Left ventricle myocardium inferior (tissue), 1 donor: Measurements from ENCODE around the gene DENND1A. TPM values are rescaled to one million over a fixed set of nuclear protein-coding genes. Genes with fewer than 3 reads are reported as not detected.

Experiments
- DNase-seq: peaks from one replicate; pipeline ENCODE4 v3.0.0-alpha.2; 2020
- H3K27ac ChIP-seq: fragments of 200-600 bp; replicated peaks from 2 replicates; pipeline ENCODE4 v1.8.0; 2021
- H3K27me3 ChIP-seq: fragments of 200-600 bp; 2 replicates; pipeline ENCODE4 v1.8.0; 2021; ENCODE audit warnings: low read depth
- H3K36me3 ChIP-seq: fragments of 200-600 bp; 2 replicates; pipeline ENCODE4 v1.8.0; 2021
- H3K4me1 ChIP-seq: fragments of 200-600 bp; 2 replicates; pipeline ENCODE4 v1.8.0; 2021
- H3K4me3 ChIP-seq: fragments of 200-600 bp; 2 replicates; pipeline ENCODE4 v1.8.0; 2021; ENCODE audit warnings: mild to moderate bottlenecking, moderate library complexity
- H3K9me3 ChIP-seq: fragments of 200-600 bp; replicated peaks from 2 replicates; pipeline ENCODE4 v1.8.0; 2021
- CTCF ChIP-seq: fragments of 200-600 bp; IDR thresholded peaks from 2 replicates; pipeline ENCODE4 v1.8.0; 2021; ENCODE audit warnings: antibody characterized with exemption, mild to moderate bottlenecking, borderline replicate concordance
- intact Hi-C: fragments of 100-400 bp; cut with micrococcal nuclease; formaldehyde crosslinking; loops from one replicate; pipeline ENCODE4 v1.11.0; 2022
- total RNA-seq: library from RNA; stranded (reverse); fragmentation: NEBNext Ultra II Directional; extraction: Animal tissue kit (Norgen Biotek cat#: 25700); gene quantifications from one replicate; pipeline ENCODE4 v1.2.1, GENCODE V29; 2021
- donor health status: DM: no; HTN: yes; CAD: no; lungs with severe emphysema.

DENND1A gene
- total RNA-seq, 1 donor from 2014 or later = 12.2 TPM

DNA sequence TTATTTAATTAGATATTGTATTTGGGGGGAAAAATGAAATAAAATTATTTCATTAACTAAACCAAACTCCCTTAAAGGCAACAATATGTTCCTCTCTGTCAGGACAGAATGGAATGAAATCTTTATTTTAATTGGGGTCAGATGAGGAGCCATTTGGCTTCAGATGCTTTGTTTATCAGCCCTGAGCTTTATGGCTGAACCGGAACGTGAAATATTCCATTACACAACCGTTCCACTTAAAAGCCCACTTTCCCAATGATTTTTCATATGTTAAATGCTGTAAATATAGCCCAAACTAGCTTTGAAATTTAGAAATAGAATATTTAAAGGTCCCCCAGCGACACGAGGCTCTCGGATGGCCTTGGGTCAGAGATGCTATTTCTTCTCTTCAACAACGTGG, 424.4 kb downstream of the DENND1A start:
- peaks cover 18% of the 10 kb centered on the region for H3K4me1 ChIP-seq
- no peaks in the 10 kb centered on the region for H3K27me3 ChIP-seq
- DNase-seq = no peak
- TF ChIP-seq CTCF = no peak
- H3K36me3 ChIP-seq = no peaks in the 10 kb centered on the region
- no peak overlapping the region for H3K27ac ChIP-seq
- no peak overlapping the region for H3K4me3 ChIP-seq
- intact Hi-C loops = no loop called here
- H3K9me3 ChIP-seq = no peaks in the 10 kb centered on the region

DNA sequence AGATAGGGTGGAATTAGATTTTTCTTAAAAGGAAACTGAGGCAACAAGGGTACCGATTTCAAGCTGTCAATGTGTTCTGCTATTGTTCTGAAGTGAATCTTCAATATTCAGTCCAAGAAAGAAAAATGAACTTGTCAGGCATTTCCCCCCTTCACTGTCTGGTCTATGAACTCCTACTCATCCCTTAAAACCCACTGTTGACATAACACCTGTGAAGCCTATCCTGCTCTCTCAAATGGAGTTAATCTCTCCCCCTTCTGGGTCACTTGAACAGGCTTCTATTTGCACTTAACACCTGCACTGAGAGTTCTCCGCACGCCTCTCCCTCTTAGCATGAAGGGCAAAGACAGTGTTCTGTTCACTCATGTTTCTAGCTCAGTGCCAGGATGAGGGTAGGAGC, 429.6 kb downstream of the DENND1A start:
- peaks cover 6% of the 10 kb centered on the region for H3K4me1 ChIP-seq
- DNase-seq = no peak
- TF ChIP-seq CTCF = no peak
- H3K36me3 ChIP-seq = no peaks in the 10 kb centered on the region
- H3K4me3 ChIP-seq = no peak overlapping the region
- intact Hi-C loops = no loop called here
- no peaks in the 10 kb centered on the region for H3K9me3 ChIP-seq
- H3K27ac ChIP-seq = no peak overlapping the region
- no peaks in the 10 kb centered on the region for H3K27me3 ChIP-seq

- intact Hi-C loops = no loop called here
- Histone ChIP-seq H3K4me1 (no peaks in the 10 kb centered on the region), H3K4me3 (no peak overlapping the region), H3K36me3 (no peaks in the 10 kb centered on the region), H3K27me3 (no peaks in the 10 kb centered on the region), H3K9me3 (no peaks in the 10 kb centered on the region), H3K27ac (no peak overlapping the region)
- no peak for TF ChIP-seq CTCF
- DNase-seq = no peak
Measured at GRCh38 chr9:123497830-123498229, 432.1 kb downstream of the DENND1A start.

GRCh38 chr9:123495731-123496130, 434.2 kb downstream of the DENND1A start:
- Histone ChIP-seq H3K36me3 (no peaks in the 10 kb centered on the region), H3K4me1 (no peaks in the 10 kb centered on the region), H3K9me3 (no peaks in the 10 kb centered on the region), H3K4me3 (no peak overlapping the region), H3K27me3 (no peaks in the 10 kb centered on the region), H3K27ac (no peak overlapping the region)
- intact Hi-C loops = no loop called here
- no peak for TF ChIP-seq CTCF
- no peak for DNase-seq

- no peaks in the 10 kb centered on the region for H3K36me3 ChIP-seq
- no peak overlapping the region for H3K27ac ChIP-seq
- no peak overlapping the region for H3K4me3 ChIP-seq
- H3K4me1 ChIP-seq = no peaks in the 10 kb centered on the region
- no peak for TF ChIP-seq CTCF
- no peaks in the 10 kb centered on the region for H3K9me3 ChIP-seq
- no peaks in the 10 kb centered on the region for H3K27me3 ChIP-seq
- DNase-seq = no peak
- intact Hi-C loops = no loop called here
Measured at GRCh38 chr9:123493627-123494026, 436.3 kb downstream of the DENND1A start.

GRCh38 chr9:123490688-123491087, 439.2 kb downstream of the DENND1A start:
- Histone ChIP-seq H3K36me3 (no peaks in the 10 kb centered on the region), H3K4me1 (no peaks in the 10 kb centered on the region), H3K4me3 (no peak overlapping the region), H3K27ac (no peak overlapping the region), H3K27me3 (no peaks in the 10 kb centered on the region), H3K9me3 (no peaks in the 10 kb centered on the region)
- no peak for DNase-seq
- intact Hi-C loops = no loop called here
- TF ChIP-seq CTCF = no peak
